Gastrocnemius medialis (tissue), 4 donors: ENCODE data around the gene HELZ2. TPM values are rescaled to one million over a fixed set of nuclear protein-coding genes. Genes with fewer than 3 reads are reported as not detected.

Experiments
- ATAC-seq, 2 donors: fragments of 150-250 bp; one replicate each; pipeline ENCODE4 v1.9.1; 2016
- DNase-seq, 2 donors: peaks; one replicate each; pipeline ENCODE4 v3.0.0-alpha.2; 2019
- H3K27ac ChIP-seq, 4 donors: fragments of 200-600 bp; sonication (generic); 1 replicate in 1 of 4; 2 replicates in 3 of 4; pipeline ENCODE4 v1.5.1; 2016 to 2018; ENCODE audit warnings: mild to moderate bottlenecking in 2 of 4, moderate library complexity in 1 of 4
- H3K27me3 ChIP-seq, 3 donors: fragments of 200-600 bp; sonication (generic) in 2 of 3; 1 replicate in 1 of 3; 2 replicates in 2 of 3; pipeline versions ENCODE4 v1.5.1 to v1.6.0; 2016 to 2019; ENCODE audit warnings: mild to moderate bottlenecking in 1 of 3, moderate library complexity in 1 of 3
- H3K36me3 ChIP-seq, 2 donors: fragments of 200-600 bp; sonication (generic) in 1 of 2; one replicate each; pipeline ENCODE4 v1.5.1; 2017 to 2018
- H3K4me1 ChIP-seq, 2 donors: fragments of 200-600 bp; sonication (generic) in 1 of 2; one replicate each; pipeline ENCODE4 v1.5.1; 2016 to 2017; ENCODE audit warnings: mild to moderate bottlenecking in 2 of 2
- H3K4me3 ChIP-seq, 4 donors: fragments of 200-600 bp; sonication (generic) in 3 of 4; 1 replicate in 1 of 4; 2 replicates in 3 of 4; pipeline ENCODE4 v1.5.1; 2016 to 2019; ENCODE audit warnings: mild to moderate bottlenecking in 2 of 4
- H3K9me3 ChIP-seq, 3 donors: fragments of 200-600 bp; sonication (generic) in 2 of 3; 1 replicate in 1 of 3; 2 replicates in 2 of 3; pipeline ENCODE4 v1.5.1; 2016 to 2019
- POLR2A ChIP-seq, 2 donors: fragments of 450-650 bp; IDR thresholded peaks; one replicate each; pipeline ENCODE4 v1.6.1; 2017; ENCODE audit warnings: antibody characterized with exemption in 2 of 2, mild to moderate bottlenecking in 2 of 2, moderate library complexity in 2 of 2
- in situ Hi-C, 4 donors: fragments of 200-750 bp; cut with MboI; loops; one replicate each; pipeline versions ENCODE4 v1.15.0 to v1.8.0; 2017; ENCODE audit warnings: low sequenced_read_pairs in 4 of 4
- intact Hi-C: fragments of 100-400 bp; cut with DNase I; formaldehyde crosslinking; loops from one replicate; pipeline ENCODE4 v1.15.1; 2023; ENCODE audit warnings: low total_unique reads
- total RNA-seq, 4 donors: library from RNA; depleted of rRNA; stranded (reverse); fragments of >200 nt; gene quantifications; one replicate each; pipeline versions ENCODE4 v1.1.0 to v1.2.3, GENCODE V29; 2016
- TF ChIP-seq, protein P1 (sequence below), 5 experiments: fragments of 450-650 bp in 3 of 5; fragments of 200-600 bp in 2 of 5; sonication (generic) in 2 of 5; IDR thresholded peaks in 4 of 5; conservative IDR thresholded peaks in 1 of 5; 1 replicate in 4 of 5; 2 replicates in 1 of 5; pipeline ENCODE4 v1.5.1; 2016 to 2019; ENCODE audit warnings: antibody characterized with exemption in 5 of 5, mild to moderate bottlenecking in 3 of 5, moderate library complexity in 3 of 5

HELZ2 gene
- total RNA-seq, 4 donors from 2014 or later: 1.7 to 6.2 (median 3.6) TPM

DNA sequence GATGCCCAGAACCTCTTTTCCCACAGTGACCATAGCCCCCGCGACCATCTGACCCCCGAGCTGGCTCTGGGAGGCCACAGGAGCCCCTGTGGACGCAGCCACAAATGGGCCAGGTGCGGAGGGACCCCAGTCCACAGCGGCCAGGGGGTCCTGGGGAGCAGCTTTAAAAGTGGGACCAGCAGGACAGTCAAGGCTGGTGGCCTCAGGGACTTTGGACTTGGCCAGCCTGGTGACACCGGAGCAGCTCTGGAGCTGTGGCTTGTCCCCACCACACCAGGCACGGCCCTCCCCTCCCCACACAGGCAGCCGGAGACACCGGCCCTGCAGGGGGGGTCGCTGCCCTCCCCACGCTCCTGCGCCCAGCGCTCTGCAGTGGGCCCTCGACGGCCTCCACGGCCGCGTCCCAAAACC, 16.6 kb downstream of the HELZ2 start:
- Histone ChIP-seq H3K4me3 (no peak overlapping the region), H3K36me3 (peaks cover 0 to 9% of the 10 kb centered on the region in 2 donors), H3K27ac (no peak overlapping the region), H3K27me3 (peaks cover 7 to 15% (median 12%) of the 10 kb centered on the region in 3 donors), H3K9me3 (no peaks in the 10 kb centered on the region), H3K4me1 (no peaks in the 10 kb centered on the region)
- intact Hi-C loops (no loop called here), in situ Hi-C loops (no loop called here)
- ATAC-seq (no peak), DNase-seq (no peak)
- no peak for TF ChIP-seq POLR2A (IDR thresholded peaks at IDR 0.05)
- TF ChIP-seq, protein P1, sequence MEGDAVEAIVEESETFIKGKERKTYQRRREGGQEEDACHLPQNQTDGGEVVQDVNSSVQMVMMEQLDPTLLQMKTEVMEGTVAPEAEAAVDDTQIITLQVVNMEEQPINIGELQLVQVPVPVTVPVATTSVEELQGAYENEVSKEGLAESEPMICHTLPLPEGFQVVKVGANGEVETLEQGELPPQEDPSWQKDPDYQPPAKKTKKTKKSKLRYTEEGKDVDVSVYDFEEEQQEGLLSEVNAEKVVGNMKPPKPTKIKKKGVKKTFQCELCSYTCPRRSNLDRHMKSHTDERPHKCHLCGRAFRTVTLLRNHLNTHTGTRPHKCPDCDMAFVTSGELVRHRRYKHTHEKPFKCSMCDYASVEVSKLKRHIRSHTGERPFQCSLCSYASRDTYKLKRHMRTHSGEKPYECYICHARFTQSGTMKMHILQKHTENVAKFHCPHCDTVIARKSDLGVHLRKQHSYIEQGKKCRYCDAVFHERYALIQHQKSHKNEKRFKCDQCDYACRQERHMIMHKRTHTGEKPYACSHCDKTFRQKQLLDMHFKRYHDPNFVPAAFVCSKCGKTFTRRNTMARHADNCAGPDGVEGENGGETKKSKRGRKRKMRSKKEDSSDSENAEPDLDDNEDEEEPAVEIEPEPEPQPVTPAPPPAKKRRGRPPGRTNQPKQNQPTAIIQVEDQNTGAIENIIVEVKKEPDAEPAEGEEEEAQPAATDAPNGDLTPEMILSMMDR (IDR thresholded peaks at IDR 0.05 in 4 of 5, conservative IDR thresholded peaks at IDR 0.05 in 1 of 5): no peak

DNA sequence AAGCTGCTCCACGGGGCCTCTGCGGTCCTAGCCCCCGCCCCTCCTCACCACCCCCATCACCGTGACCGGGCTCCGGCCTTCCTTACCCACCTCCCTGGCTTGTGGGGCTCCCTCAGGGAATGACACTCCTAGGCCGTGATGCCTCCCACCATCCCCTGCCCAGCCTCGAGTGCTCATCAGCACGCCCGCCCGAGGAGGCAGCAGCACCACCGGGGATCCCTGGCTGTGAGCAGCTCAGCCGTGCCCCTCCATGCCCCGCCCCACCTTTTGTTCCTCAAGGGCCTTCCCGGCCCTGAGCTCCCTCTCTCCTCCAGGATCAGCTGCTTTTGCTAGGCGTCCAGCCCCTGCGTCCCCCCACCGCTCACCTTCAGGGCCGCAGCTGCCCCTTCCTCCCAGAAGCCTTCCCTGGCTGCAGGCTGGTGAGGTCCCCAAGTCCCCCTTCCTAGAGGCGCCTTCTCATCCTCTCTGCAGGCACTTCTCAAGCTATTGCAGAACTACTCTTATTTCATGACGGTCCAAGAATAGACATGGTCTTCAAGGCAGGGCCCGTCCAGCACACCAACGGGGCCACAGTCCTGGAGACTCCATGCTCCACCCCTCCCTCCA, 17.1 kb downstream of the HELZ2 start:
- H3K36me3 ChIP-seq: peaks cover 0 to 9% of the 10 kb centered on the region in 2 donors
- H3K4me1 ChIP-seq: no peaks in the 10 kb centered on the region
- TF ChIP-seq, protein P1 (IDR thresholded peaks at IDR 0.05 in 4 of 5, conservative IDR thresholded peaks at IDR 0.05 in 1 of 5): no peak
- TF ChIP-seq POLR2A (IDR thresholded peaks at IDR 0.05): no peak
- no peak overlapping the region for H3K4me3 ChIP-seq
- H3K9me3 ChIP-seq: no peaks in the 10 kb centered on the region
- DNase-seq: no peak
- intact Hi-C loops (no loop called here), in situ Hi-C loops (no loop called here)
- peaks cover 9 to 15% (median 12%) of the 10 kb centered on the region in 3 donors for H3K27me3 ChIP-seq
- ATAC-seq: no peak
- no peak overlapping the region for H3K27ac ChIP-seq

DNA sequence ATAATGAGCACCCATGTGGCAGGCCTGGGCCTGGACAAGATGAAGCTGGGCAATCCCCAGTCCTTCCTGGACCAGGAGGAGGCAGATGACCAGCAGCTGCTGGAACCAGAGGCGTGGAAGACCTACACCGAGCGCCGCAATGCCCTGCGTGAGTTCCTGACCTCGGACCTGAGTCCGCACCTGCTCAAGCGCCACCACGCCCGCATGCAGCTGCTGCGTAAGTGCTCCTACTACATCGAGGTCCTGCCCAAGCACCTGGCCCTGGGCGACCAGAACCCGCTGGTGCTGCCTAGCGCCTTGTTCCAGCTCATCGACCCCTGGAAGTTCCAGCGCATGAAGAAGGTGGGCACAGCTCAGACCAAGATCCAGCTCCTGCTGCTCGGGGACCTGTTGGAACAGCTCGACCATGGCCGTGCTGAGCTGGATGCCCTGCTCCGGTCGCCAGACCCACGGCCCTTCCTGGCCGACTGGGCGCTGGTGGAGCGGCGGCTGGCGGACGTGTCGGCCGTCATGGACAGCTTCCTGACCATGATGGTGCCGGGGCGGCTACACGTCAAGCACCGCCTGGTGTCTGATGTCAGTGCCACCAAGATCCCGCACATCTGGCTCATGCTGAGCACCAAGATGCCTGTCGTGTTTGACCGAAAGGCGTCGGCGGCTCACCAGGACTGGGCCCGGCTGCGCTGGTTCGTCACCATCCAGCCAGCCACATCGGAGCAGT, 18.2 kb downstream of the HELZ2 start:
- intact Hi-C loops (no loop called here), in situ Hi-C loops (no loop called here)
- DNase-seq (no peak), ATAC-seq (no peak)
- TF ChIP-seq POLR2A (IDR thresholded peaks at IDR 0.05): no peak
- TF ChIP-seq, protein P1 (IDR thresholded peaks at IDR 0.05 in 4 of 5, conservative IDR thresholded peaks at IDR 0.05 in 1 of 5): no peak
- Histone ChIP-seq H3K4me3 (no peak overlapping the region), H3K9me3 (no peaks in the 10 kb centered on the region), H3K36me3 (peaks cover 0 to 8% of the 10 kb centered on the region in 2 donors), H3K27ac (no peak overlapping the region), H3K4me1 (no peaks in the 10 kb centered on the region), H3K27me3 (peaks cover 15 to 19% (median 16%) of the 10 kb centered on the region in 3 donors)

DNA sequence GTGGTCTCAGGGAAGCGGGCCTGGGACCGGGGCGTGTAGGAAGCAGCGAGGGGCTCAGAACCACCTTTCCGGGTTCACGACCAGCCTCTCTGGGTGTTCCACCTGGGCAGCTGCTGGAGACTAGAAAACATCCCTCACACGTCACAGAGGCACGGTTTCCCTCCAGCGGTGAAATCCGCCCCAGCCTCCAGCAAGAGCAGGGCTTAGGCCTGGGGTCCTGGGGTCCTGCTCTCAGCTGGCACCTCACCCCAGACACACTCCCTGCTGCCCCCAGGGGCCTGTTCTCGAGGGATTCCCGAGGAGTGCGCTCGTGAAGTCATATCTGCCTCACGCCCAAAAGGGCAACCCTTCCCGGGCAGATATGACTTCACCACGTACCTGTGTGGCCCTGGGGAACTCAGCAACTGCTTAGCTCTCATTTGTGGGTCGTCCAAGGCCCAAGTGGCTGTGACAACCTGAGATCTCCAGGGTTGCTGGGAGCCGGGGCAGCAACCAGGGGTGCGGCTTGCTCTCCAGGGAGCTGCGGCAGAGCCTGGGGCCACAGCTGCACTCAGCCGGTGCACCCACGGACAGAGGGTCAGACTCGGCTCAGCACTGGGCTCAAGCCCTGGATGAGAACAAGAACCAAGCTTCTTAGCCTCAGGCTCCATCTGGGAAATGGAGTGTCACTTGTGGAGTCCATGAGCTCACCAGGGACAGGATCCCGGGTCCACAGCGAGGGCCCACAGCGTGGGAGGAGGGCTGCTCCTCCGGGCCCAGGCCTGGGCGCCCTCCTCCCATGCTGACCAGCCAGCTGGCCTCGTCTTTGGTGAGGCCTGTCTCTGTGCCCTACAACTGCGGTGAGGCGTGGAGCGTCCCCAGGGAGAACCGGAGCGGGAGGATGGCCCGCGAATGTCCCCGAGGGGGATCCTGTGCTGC, 19.4 kb downstream of the HELZ2 start:
- H3K36me3 ChIP-seq: no peaks in the 10 kb centered on the region
- in situ Hi-C loops (no loop called here), intact Hi-C loops (no loop called here)
- H3K9me3 ChIP-seq: no peaks in the 10 kb centered on the region
- peaks cover 18 to 23% (median 20%) of the 10 kb centered on the region in 3 donors for H3K27me3 ChIP-seq
- H3K4me3 ChIP-seq: peak overlapping the region in 3 of 4 donors; percentile 50 to 60 (median 51)
- TF ChIP-seq, protein P1 (IDR thresholded peaks at IDR 0.05 in 4 of 5, conservative IDR thresholded peaks at IDR 0.05 in 1 of 5): no peak
- TF ChIP-seq POLR2A (IDR thresholded peaks at IDR 0.05): no peak
- no peak for ATAC-seq
- no peak overlapping the region for H3K27ac ChIP-seq
- no peak for DNase-seq
- no peaks in the 10 kb centered on the region for H3K4me1 ChIP-seq
